GM23338 (cell line): ENCODE data around the gene KYNU.

Source experiments
- CREB1 ChIP-seq: fragments of 250-450 bp; sonication (Bioruptor Pico); IDR thresholded peaks from 2 replicates; pipeline ENCODE4 v1.5.0; 2020; ENCODE audit warnings: low read depth, mild to moderate bottlenecking, moderate library complexity
- EZH2 ChIP-seq: fragments of 200-600 bp; sonication (generic); IDR thresholded peaks from one replicate; pipeline ENCODE4 v1.8.0; 2017; ENCODE audit warnings: antibody characterized with exemption, mild to moderate bottlenecking, low read depth; ENCODE audit not compliant: unreplicated experiment
- EZH2phosphoT487 ChIP-seq: fragments of 200-600 bp; sonication (generic); IDR thresholded peaks from one replicate; pipeline ENCODE4 v1.8.1; 2018; ENCODE audit warnings: antibody characterized with exemption; ENCODE audit not compliant: unreplicated experiment
- JUNB ChIP-seq: IDR thresholded peaks from one replicate; pipeline ENCODE4 v1.6.1; 2016; ENCODE audit warnings: antibody characterized with exemption; ENCODE audit not compliant: unreplicated experiment
- POLR2AphosphoS5 ChIP-seq: IDR thresholded peaks from 2 replicates; pipeline ENCODE4 v1.6.1; 2016; ENCODE audit warnings: antibody characterized with exemption, low read depth
- REST ChIP-seq: IDR thresholded peaks from one replicate; pipeline ENCODE4 v1.6.1; 2018; ENCODE audit warnings: antibody characterized with exemption; ENCODE audit not compliant: unreplicated experiment
- ZNF114 ChIP-seq: fragments of 250-450 bp; sonication (Bioruptor Pico); IDR thresholded peaks from 2 replicates; pipeline ENCODE4 v1.5.0; 2020; ENCODE audit warnings: mild to moderate bottlenecking, moderate library complexity
- ZNF331 ChIP-seq: fragments of 250-450 bp; sonication (Bioruptor Pico); IDR thresholded peaks from 2 replicates; pipeline ENCODE4 v1.5.0; 2020; ENCODE audit warnings: low read depth, mild to moderate bottlenecking, moderate library complexity
- TF ChIP-seq, protein P1 (sequence below), 2 experiments: fragments of 200-600 bp in 1 of 2; sonication (generic) in 1 of 2; conservative IDR thresholded peaks; 2 replicates each; pipeline versions ENCODE4 v1.5.1 to v1.6.1; 2016 to 2017; ENCODE audit warnings: antibody characterized with exemption in 2 of 2, low read depth in 2 of 2, mild to moderate bottlenecking in 2 of 2, moderate library complexity in 1 of 2

GRCh38 chr2:142863485-142863961 is 13.9 kb upstream of the KYNU start:
- TF ChIP-seq, protein P1, sequence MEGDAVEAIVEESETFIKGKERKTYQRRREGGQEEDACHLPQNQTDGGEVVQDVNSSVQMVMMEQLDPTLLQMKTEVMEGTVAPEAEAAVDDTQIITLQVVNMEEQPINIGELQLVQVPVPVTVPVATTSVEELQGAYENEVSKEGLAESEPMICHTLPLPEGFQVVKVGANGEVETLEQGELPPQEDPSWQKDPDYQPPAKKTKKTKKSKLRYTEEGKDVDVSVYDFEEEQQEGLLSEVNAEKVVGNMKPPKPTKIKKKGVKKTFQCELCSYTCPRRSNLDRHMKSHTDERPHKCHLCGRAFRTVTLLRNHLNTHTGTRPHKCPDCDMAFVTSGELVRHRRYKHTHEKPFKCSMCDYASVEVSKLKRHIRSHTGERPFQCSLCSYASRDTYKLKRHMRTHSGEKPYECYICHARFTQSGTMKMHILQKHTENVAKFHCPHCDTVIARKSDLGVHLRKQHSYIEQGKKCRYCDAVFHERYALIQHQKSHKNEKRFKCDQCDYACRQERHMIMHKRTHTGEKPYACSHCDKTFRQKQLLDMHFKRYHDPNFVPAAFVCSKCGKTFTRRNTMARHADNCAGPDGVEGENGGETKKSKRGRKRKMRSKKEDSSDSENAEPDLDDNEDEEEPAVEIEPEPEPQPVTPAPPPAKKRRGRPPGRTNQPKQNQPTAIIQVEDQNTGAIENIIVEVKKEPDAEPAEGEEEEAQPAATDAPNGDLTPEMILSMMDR (conservative IDR thresholded peaks at IDR 0.05; ENCODE audit: low read depth in 2 of 2), result no peak
- TF ChIP-seq EZH2 (no peak), CREB1 (CRISPR knock-in tag) (no peak), EZH2phosphoT487 (no peak), POLR2AphosphoS5 (no peak), REST (no peak), ZNF331 (no peak), JUNB (no peak), ZNF114 (CRISPR knock-in tag) (no peak)
